GM12878 (cell line): Measurements from ENCODE around the gene MAN2A1. TPM values are rescaled to one million over a fixed set of nuclear protein-coding genes. Genes with fewer than 3 reads are reported as not detected.

Source experiments
- ATAC-seq: fragments of 200-7000 bp; cut with Tn5 transposase; 3 replicates; pipeline ENCODE4 v1.9.1; 2020; ENCODE audit warnings: mild to moderate bottlenecking, moderate library complexity
- BruUV-seq: library from RNA; stranded (reverse); fragments of 400-500 nt; replicated peaks from 2 replicates; lab custom pipeline; 2021; lab: Mats Ljungman, UMichigan
- CTCF ChIA-PET: fragments of 300-600 bp; sonication (Branson Sonifier 250); formaldehyde crosslinking; extraction: SDS; loops from one replicate; lab custom pipeline; 2021; ENCODE audit warnings: inconsistent platforms; lab: Yijun Ruan, JAX
- POLR2A ChIA-PET: fragments of 350-600 bp; formaldehyde crosslinking; extraction: SDS; loops from one replicate; lab custom pipeline; 2021; ENCODE audit warnings: inconsistent platforms; lab: Charles Lee
- RAD21 ChIA-PET: fragments of 300-600 bp; sonication (Branson Sonifier 250); formaldehyde crosslinking; loops from one replicate; lab custom pipeline; 2023; ENCODE audit warnings: antibody characterized with exemption; ENCODE audit not compliant: unreplicated experiment; lab: Charles Lee
- SMC1A ChIA-PET: fragments of 300-600 bp; sonication (Branson Sonifier 250); formaldehyde crosslinking; loops from one replicate; lab custom pipeline; 2023; ENCODE audit not compliant: unreplicated experiment, uncharacterized antibody; lab: Charles Lee
- DNase-seq: peaks from one replicate; pipeline ENCODE4 v3.0.0-alpha.2; 2011; ENCODE audit warnings: low read depth, low spot score
- FAIRE-seq: peaks from 3 replicates; lab custom pipeline; 2011; peaks lifted over from hg19 to GRCh38; lab: Jason Lieb, UNC
- H2AFZ ChIP-seq: 2 replicates; pipeline ENCODE4 v1.6.0; 2011; ENCODE audit warnings: low read depth, low read length, control low read depth; ENCODE audit not compliant: control insufficient read depth
- H3K27ac ChIP-seq: 2 replicates; pipeline ENCODE4 v1.5.1; 2011; ENCODE audit warnings: control low read depth; ENCODE audit not compliant: control insufficient read depth, insufficient read depth
- H3K27me3 ChIP-seq, 2 experiments: replicated peaks in 1 of 2; 2 replicates each; pipeline versions ENCODE4 v1.6.0 to v1.6.1; 2011; ENCODE audit warnings: low read length in 1 of 2; ENCODE audit not compliant: control insufficient read depth in 2 of 2, insufficient read depth in 2 of 2
- H3K36me3 ChIP-seq, 2 experiments: 2 replicates each; pipeline ENCODE4 v1.5.1; 2011; ENCODE audit warnings: low read length in 1 of 2; ENCODE audit not compliant: control insufficient read depth in 2 of 2, insufficient read depth in 2 of 2
- H3K4me1 ChIP-seq: 2 replicates; pipeline ENCODE4 v1.6.1; 2011; ENCODE audit warnings: mild to moderate bottlenecking, low read length, moderate library complexity, mixed read lengths; ENCODE audit not compliant: control insufficient read depth, insufficient read depth
- H3K4me2 ChIP-seq: 2 replicates; pipeline ENCODE4 v1.6.0; 2011; ENCODE audit warnings: control low read depth; ENCODE audit not compliant: control insufficient read depth, insufficient read depth
- H3K4me3 ChIP-seq: fragments of 200-600 bp; sonication (generic); 2 replicates; pipeline ENCODE4 v1.5.1; 2016
- H3K79me2 ChIP-seq: 2 replicates; pipeline ENCODE4 v1.6.0; 2011; ENCODE audit warnings: low read length; ENCODE audit not compliant: control insufficient read depth, insufficient read depth
- H3K9ac ChIP-seq: 2 replicates; pipeline ENCODE4 v1.8.0; 2011; ENCODE audit warnings: low read length, control low read depth, mixed read lengths; ENCODE audit not compliant: control insufficient read depth, insufficient read depth
- H3K9me3 ChIP-seq: replicated peaks from 3 replicates; pipeline ENCODE4 v1.5.1; 2011; ENCODE audit warnings: mild to moderate bottlenecking, low read length; ENCODE audit not compliant: control insufficient read depth, insufficient read depth
- H4K20me1 ChIP-seq: 2 replicates; pipeline ENCODE4 v1.6.0; 2011; ENCODE audit not compliant: control insufficient read depth, insufficient read depth
- BACH1 ChIP-seq: fragments of 450-650 bp; IDR thresholded peaks from 2 replicates; pipeline ENCODE4 v1.6.1; 2017; ENCODE audit warnings: mild to moderate bottlenecking, borderline replicate concordance
- CREB1 ChIP-seq: IDR thresholded peaks from 2 replicates; pipeline ENCODE4 v1.6.1; 2012; ENCODE audit warnings: low read depth, mild to moderate bottlenecking, inconsistent platforms
- E2F8 ChIP-seq: fragments of 450-650 bp; IDR thresholded peaks from 2 replicates; pipeline ENCODE4 v1.6.1; 2018; ENCODE audit warnings: mild to moderate bottlenecking, low read depth, moderate library complexity; ENCODE audit not compliant: partially characterized antibody
- FOXM1 ChIP-seq: IDR thresholded peaks from 2 replicates; pipeline ENCODE4 v1.6.1; 2012; ENCODE audit warnings: low read depth, mild to moderate bottlenecking, inconsistent platforms, low read length, moderate library complexity
- GATAD2B ChIP-seq: fragments of 450-650 bp; conservative IDR thresholded peaks from 2 replicates; pipeline ENCODE4 v1.6.1; 2017; ENCODE audit warnings: low read depth, mild to moderate bottlenecking, moderate library complexity
- IKZF2 ChIP-seq, 2 experiments: fragments of 450-650 bp; IDR thresholded peaks; 2 replicates each; pipeline ENCODE4 v1.6.1; 2017; ENCODE audit warnings: mild to moderate bottlenecking in 2 of 2, moderate library complexity in 2 of 2
- KLF5 ChIP-seq: fragments of 450-650 bp; IDR thresholded peaks from 2 replicates; pipeline ENCODE4 v1.6.1; 2014; ENCODE audit warnings: mild to moderate bottlenecking; ENCODE audit not compliant: partially characterized antibody
- NFXL1 ChIP-seq: fragments of 450-650 bp; IDR thresholded peaks from 2 replicates; pipeline ENCODE4 v1.6.1; 2017; ENCODE audit warnings: antibody characterized with exemption, mild to moderate bottlenecking, borderline replicate concordance
- SIN3A ChIP-seq: IDR thresholded peaks from 2 replicates; pipeline ENCODE4 v1.6.1; 2012; ENCODE audit warnings: low read depth, low read length, improper control_type of control experiment
- ZNF592 ChIP-seq: fragments of 450-650 bp; IDR thresholded peaks from 2 replicates; pipeline ENCODE4 v1.6.1; 2017; ENCODE audit warnings: mild to moderate bottlenecking, moderate library complexity
- WGBS: methylation state at CpG from one replicate; pipeline ENCODE4 v1.1.6; 2016; ENCODE audit warnings: low lambda C conversion rate; ENCODE audit not compliant: insufficient replicate concordance, insufficient coverage; ENCODE audit errors: missing lambda C conversion rate; 5-methylcytosine and 5-hydroxymethylcytosine counted together
- in situ Hi-C: fragments of 300-500 bp; cut with MboI; formaldehyde crosslinking; loops from 9 replicates; pipeline ENCODE4 v1.14.3; 2018; ENCODE audit warnings: mixed read lengths
- intact Hi-C: fragments of 100-400 bp; cut with micrococcal nuclease; formaldehyde crosslinking; loops from one replicate; pipeline ENCODE4 v1.14.2; 2022; ENCODE audit not compliant: unreplicated experiment
- polyA plus RNA-seq, 11 experiments: library from polyadenylated mRNA; depleted of rRNA in 4 of 11; unstranded in 6 of 11; stranded (reverse) in 5 of 11; fragments of >200 nt; fragmentation: Nextera tagmentation in 4 of 11; fragmentation: Illumina TruSeq in 1 of 11; extraction: Ambion mirVana in 4 of 11; extraction: Trizol in 1 of 11; gene quantifications; 1 replicate in 1 of 11; 2 replicates in 10 of 11; pipeline versions ENCODE4 v1.2.1 to v1.2.3, GENCODE V29; 2011 to 2016; ENCODE audit warnings: inconsistent platforms in 2 of 11, missing spikeins in 2 of 11, low read depth in 1 of 11
- total RNA-seq, 4 experiments: library from RNA; depleted of rRNA in 3 of 4; stranded (reverse); fragments of >200 nt in 3 of 4; fragmentation: Illumina TruSeq in 1 of 4; extraction: Trizol in 1 of 4; gene quantifications; 2 replicates each; pipeline versions ENCODE4 v1.2.1 to v1.2.3, GENCODE V29; 2013 to 2021

The MAN2A1 gene
- total and polyA plus RNA-seq, 10 of the 15 experiments (the other 5 are each of a cell fraction or from before 2014, with no cell fraction given) = 4.2 to 27.9 (median 10.5) TPM

GRCh38 chr5:109695005-109695926 is 5.5 kb downstream of the MAN2A1 start (continued):
- TF ChIP-seq ZNF592 = no peak

GRCh38 chr5:109697339-109697738 is 7.6 kb downstream of the MAN2A1 start:
- FAIRE-seq = no peak
- no peaks in the 10 kb centered on the region for H3K9me3 ChIP-seq
- ChIA-PET CTCF (interaction anchor here (1.7 kb wide), 1 partner anchor 9 kb away, joined by 5 read pairs; no protein-coding TSS in a partner anchor), POLR2A (no interaction called here), RAD21 (no interaction called here), SMC1A (interaction anchor here (1.0 kb wide), 1 partner anchor 9 kb away, joined by 3 read pairs; no protein-coding TSS in a partner anchor)
- peaks cover 41% of the 10 kb centered on the region for H3K4me1 ChIP-seq
- 100% methylated on average over 1 of the region's 1 CpG for WGBS
- intact Hi-C loops (loop anchor here (10.0 kb wide), 1 partner anchor 1313 kb away; the partner anchor contains the start of gene FBXL17), in situ Hi-C loops (no loop called here)
- H4K20me1 ChIP-seq = no peaks in the 10 kb centered on the region
- H3K4me2 ChIP-seq = no peak overlapping the region
- no peak overlapping the region for H3K9ac ChIP-seq
- no peak for ATAC-seq
- BruUV-seq = no TSS peak
- H3K27me3 ChIP-seq = no peaks in the 10 kb centered on the region
- no peak overlapping the region for H3K4me3 ChIP-seq
- DNase-seq = no peak
- no peak overlapping the region for H2AFZ ChIP-seq
- H3K27ac ChIP-seq = no peak overlapping the region
- peaks cover 33% of the 10 kb centered on the region for H3K79me2 ChIP-seq
- no peaks in the 10 kb centered on the region for H3K36me3 ChIP-seq
- TF ChIP-seq CREB1 (no peak), GATAD2B (no peak), FOXM1 (no peak), SIN3A (no peak), E2F8 (no peak), KLF5 (no peak), IKZF2 (IDR thresholded peaks at IDR 0.05) (no peak), BACH1 (no peak), NFXL1 (no peak)
